ENCODE measurements around the gene FCER2. TPM values are rescaled to one million over a fixed set of nuclear protein-coding genes. Genes with fewer than 3 reads are reported as not detected.

The FCER2 gene
- total and polyA plus RNA-seq, 2 of the 4 experiments (the other 2 are of a cell fraction) = not detected

DNA sequence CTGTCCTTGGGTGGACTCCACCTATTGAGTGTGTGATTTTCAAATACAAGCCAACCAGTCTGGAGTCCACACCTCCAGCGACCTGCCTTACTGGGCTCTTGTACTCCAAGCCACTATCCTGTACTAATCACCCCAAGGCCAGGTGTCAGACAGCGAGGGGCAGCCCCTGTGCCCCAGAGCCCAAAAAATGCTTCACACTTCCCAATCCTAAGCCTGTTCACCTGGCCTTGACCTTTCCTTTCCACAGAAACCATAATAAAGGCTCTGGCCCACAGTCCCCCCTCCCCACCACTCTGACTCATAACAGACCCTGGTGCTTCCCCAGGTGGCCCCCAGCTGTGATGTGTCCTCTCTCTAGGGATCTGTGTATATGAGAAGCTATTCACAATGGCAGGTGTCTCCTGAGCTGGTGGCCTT is 41.5 kb upstream of the FCER2 start:
- Histone ChIP-seq H4K20me1 (ENCODE audit: insufficient read depth, low read length) (no peaks in the 10 kb centered on the region), H3K9me3 (ENCODE audit: control insufficient read depth, insufficient read depth, low read length) (no peaks in the 10 kb centered on the region), H3K27me3 (ENCODE audit: control insufficient read depth, insufficient read depth, low read length) (peaks cover 9% of the 10 kb centered on the region), H4K91ac (ENCODE audit: insufficient read depth, low read depth, low read length) (no peak overlapping the region), H4K8ac (ENCODE audit: low read depth in 2 of 2, low read length in 2 of 2) (no peak overlapping the region), H3K9me1 (ENCODE audit: insufficient read depth, low read length) (no peaks in the 10 kb centered on the region), H3K4me2 (ENCODE audit: low read depth, low read length) (no peak overlapping the region), H3K9ac (ENCODE audit: low read depth, low read length) (no peak overlapping the region), H3K27ac (ENCODE audit: insufficient read depth, low read length) (no peak overlapping the region), H3K18ac (ENCODE audit: low read depth, low read length) (no peak overlapping the region), H3K4ac (ENCODE audit: low read depth, low read length) (no peak overlapping the region), H3K4me3 (ENCODE audit: insufficient read depth, low read depth, low read length) (no peak overlapping the region), H2BK5ac (ENCODE audit: low read depth, low read length, poor library complexity, severe bottlenecking) (no peak overlapping the region), H4K5ac (ENCODE audit: low read depth, low read length) (no peak overlapping the region), H3K56ac (ENCODE audit: extremely low read depth, insufficient read depth, low read length) (no peak overlapping the region), H2AK9ac (replicated peaks; ENCODE audit: low read depth, low read length, poor library complexity) (no peak overlapping the region), H2AFZ (replicated peaks; ENCODE audit: low read length, poor library complexity) (peak overlapping the region; percentile 19), H3K23ac (ENCODE audit: low read depth, low read length) (no peak overlapping the region), H3K36me3 (ENCODE audit: control insufficient read depth, insufficient read depth, low read length) (no peaks in the 10 kb centered on the region), H2AK5ac (ENCODE audit: low read depth, low read length) (no peak overlapping the region), H3K14ac (replicated peaks; ENCODE audit: low read depth, low read length) (no peak overlapping the region), H2BK120ac (ENCODE audit: low read depth, low read length) (no peak overlapping the region), H3K4me1 (ENCODE audit: control insufficient read depth, insufficient read depth, low read length) (no peaks in the 10 kb centered on the region), H2BK20ac (ENCODE audit: low read depth, low read length) (no peak overlapping the region), H2BK15ac (ENCODE audit: low read depth, low read length) (no peak overlapping the region), H3K79me1 (ENCODE audit: low read depth in 1 of 2, low read length in 2 of 2) (no peaks in the 10 kb centered on the region)
- ChIA-PET CTCF (no interaction called here), POLR2A (ENCODE audit: unreplicated experiment) (no interaction called here)
- WGBS, 2 experiments (ENCODE audit: extremely low coverage in 2 of 2, insufficient read length in 1 of 2) = 80% methylated on average over 1 of the region's 2 CpGs; no CpG with 5 or more reads in 1 of the 2 experiments
- ATAC-seq (ENCODE audit: low read depth) (no peak), DNase-seq (no peak)
- no peak for TF ChIP-seq RAD21 (IDR thresholded peaks at IDR 0.05; ENCODE audit: low read length)
- no peak for TF ChIP-seq CHD1 (IDR thresholded peaks at IDR 0.05; ENCODE audit: low read depth, low read length)
- no peak for TF ChIP-seq RCOR1 (IDR thresholded peaks at IDR 0.05; ENCODE audit: insufficient replicate concordance, low read length)
- TF ChIP-seq POLR2A (IDR thresholded peaks at IDR 0.05; ENCODE audit: low read depth, low read length) = no peak
- TF ChIP-seq, protein P1, sequence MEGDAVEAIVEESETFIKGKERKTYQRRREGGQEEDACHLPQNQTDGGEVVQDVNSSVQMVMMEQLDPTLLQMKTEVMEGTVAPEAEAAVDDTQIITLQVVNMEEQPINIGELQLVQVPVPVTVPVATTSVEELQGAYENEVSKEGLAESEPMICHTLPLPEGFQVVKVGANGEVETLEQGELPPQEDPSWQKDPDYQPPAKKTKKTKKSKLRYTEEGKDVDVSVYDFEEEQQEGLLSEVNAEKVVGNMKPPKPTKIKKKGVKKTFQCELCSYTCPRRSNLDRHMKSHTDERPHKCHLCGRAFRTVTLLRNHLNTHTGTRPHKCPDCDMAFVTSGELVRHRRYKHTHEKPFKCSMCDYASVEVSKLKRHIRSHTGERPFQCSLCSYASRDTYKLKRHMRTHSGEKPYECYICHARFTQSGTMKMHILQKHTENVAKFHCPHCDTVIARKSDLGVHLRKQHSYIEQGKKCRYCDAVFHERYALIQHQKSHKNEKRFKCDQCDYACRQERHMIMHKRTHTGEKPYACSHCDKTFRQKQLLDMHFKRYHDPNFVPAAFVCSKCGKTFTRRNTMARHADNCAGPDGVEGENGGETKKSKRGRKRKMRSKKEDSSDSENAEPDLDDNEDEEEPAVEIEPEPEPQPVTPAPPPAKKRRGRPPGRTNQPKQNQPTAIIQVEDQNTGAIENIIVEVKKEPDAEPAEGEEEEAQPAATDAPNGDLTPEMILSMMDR (conservative IDR thresholded peaks at IDR 0.05; ENCODE audit: low read depth, low read length) = no peak
- TF ChIP-seq SMC3 (IDR thresholded peaks at IDR 0.05; ENCODE audit: low read depth, low read length) = no peak
- no peak for TF ChIP-seq RFX5 (IDR thresholded peaks at IDR 0.05; ENCODE audit: low read depth, low read length)
- TF ChIP-seq FOS (IDR thresholded peaks at IDR 0.05; ENCODE audit: low read depth, low read length) = no peak
- TF ChIP-seq, protein P2, sequence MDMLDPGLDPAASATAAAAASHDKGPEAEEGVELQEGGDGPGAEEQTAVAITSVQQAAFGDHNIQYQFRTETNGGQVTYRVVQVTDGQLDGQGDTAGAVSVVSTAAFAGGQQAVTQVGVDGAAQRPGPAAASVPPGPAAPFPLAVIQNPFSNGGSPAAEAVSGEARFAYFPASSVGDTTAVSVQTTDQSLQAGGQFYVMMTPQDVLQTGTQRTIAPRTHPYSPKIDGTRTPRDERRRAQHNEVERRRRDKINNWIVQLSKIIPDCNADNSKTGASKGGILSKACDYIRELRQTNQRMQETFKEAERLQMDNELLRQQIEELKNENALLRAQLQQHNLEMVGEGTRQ (IDR thresholded peaks at IDR 0.05; ENCODE audit: low read depth, low read length) = no peak
- no peak for TF ChIP-seq CEBPB (IDR thresholded peaks at IDR 0.05; ENCODE audit: low read depth, low read length)
- TF ChIP-seq MAZ (IDR thresholded peaks at IDR 0.05; ENCODE audit: borderline replicate concordance, low read depth, low read length) = no peak
- no peak for TF ChIP-seq MAFK (IDR thresholded peaks at IDR 0.05; ENCODE audit: low read depth, low read length)
- TF ChIP-seq MXI1 (IDR thresholded peaks at IDR 0.05; ENCODE audit: borderline replicate concordance, low read depth, low read length) = no peak
- TF ChIP-seq NFE2L2 (IDR thresholded peaks at IDR 0.05; ENCODE audit: low read depth, low read length) = no peak
- TF ChIP-seq BHLHE40 (IDR thresholded peaks at IDR 0.05; ENCODE audit: low read depth, low read length) = no peak
- TF ChIP-seq, protein P3, sequence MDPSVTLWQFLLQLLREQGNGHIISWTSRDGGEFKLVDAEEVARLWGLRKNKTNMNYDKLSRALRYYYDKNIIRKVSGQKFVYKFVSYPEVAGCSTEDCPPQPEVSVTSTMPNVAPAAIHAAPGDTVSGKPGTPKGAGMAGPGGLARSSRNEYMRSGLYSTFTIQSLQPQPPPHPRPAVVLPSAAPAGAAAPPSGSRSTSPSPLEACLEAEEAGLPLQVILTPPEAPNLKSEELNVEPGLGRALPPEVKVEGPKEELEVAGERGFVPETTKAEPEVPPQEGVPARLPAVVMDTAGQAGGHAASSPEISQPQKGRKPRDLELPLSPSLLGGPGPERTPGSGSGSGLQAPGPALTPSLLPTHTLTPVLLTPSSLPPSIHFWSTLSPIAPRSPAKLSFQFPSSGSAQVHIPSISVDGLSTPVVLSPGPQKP (IDR thresholded peaks at IDR 0.05; ENCODE audit: borderline replicate concordance, low read depth, low read length) = no peak
- in situ Hi-C loops (cut with MboI; ENCODE audit: low sequenced_read_pairs) = no loop called here
- no TSS peak for BruUV-seq (replicated peaks)
- dilution Hi-C loops (cut with HindIII; ENCODE audit: low sequenced_read_pairs, unreplicated experiment) = no loop called here
- intact Hi-C loops (cut with micrococcal nuclease) = no loop called here
